T-cell (primary cell): ENCODE data around the gene CDH13. TPM values are rescaled to one million over a fixed set of nuclear protein-coding genes. Genes with fewer than 3 reads are reported as not detected.

ENCODE experiments used
- ATAC-seq, 4 experiments: fragments of 200-7000 bp in 3 of 4; fragments of 150-1000 bp in 1 of 4; cut with Tn5 transposase; replicated peaks in 1 of 4; 1 replicate in 3 of 4; 2 replicates in 1 of 4; pipeline ENCODE4 v1.10.0; 2021; ENCODE audit warnings: moderate library complexity in 3 of 4, mild to moderate bottlenecking in 2 of 4, moderate number of reproducible peaks in 1 of 4
- CTCF ChIA-PET, 2 donors: fragments of 300-600 bp; sonication (Branson Sonifier 250); formaldehyde crosslinking; loops; one replicate each; lab custom pipeline; 2022; ENCODE audit warnings: antibody characterized with exemption in 2 of 2; lab: Charles Lee
- POLR2A ChIA-PET, 2 donors: fragments of 300-600 bp; sonication (Branson Sonifier 250); formaldehyde crosslinking; loops; one replicate each; lab custom pipeline; 2022; ENCODE audit warnings: antibody characterized with exemption in 2 of 2; lab: Charles Lee
- DNase-seq, 35 experiments: peaks; one replicate each; pipeline versions ENCODE4 v3.0.0 to v3.0.0-alpha.2; 2013 to 2023
- H3K27ac ChIP-seq: one replicate; pipeline ENCODE4 v1.5.1; 2013; ENCODE audit warnings: low read length
- H3K27me3 ChIP-seq, 2 experiments: replicated peaks in 1 of 2; 1 replicate in 1 of 2; 2 replicates in 1 of 2; pipeline versions ENCODE4 v1.6.1 to v1.7.0; 2013; ENCODE audit warnings: low read length in 1 of 2, mixed read lengths in 1 of 2; ENCODE audit not compliant: control insufficient read depth in 2 of 2, insufficient read depth in 2 of 2; ENCODE audit errors: extremely low read depth in 1 of 2
- H3K36me3 ChIP-seq, 2 donors: 1 replicate in 1 of 2; 2 replicates in 1 of 2; pipeline versions ENCODE4 v1.6.1 to v1.7.0; 2013; ENCODE audit warnings: low read length in 1 of 2; ENCODE audit not compliant: control insufficient read depth in 2 of 2, insufficient read depth in 1 of 2; ENCODE audit errors: extremely low read depth in 1 of 2
- H3K4me1 ChIP-seq, 2 experiments: 1 replicate in 1 of 2; 2 replicates in 1 of 2; pipeline versions ENCODE4 v1.6.1 to v1.7.0; 2013; ENCODE audit warnings: low read length in 2 of 2, mixed read lengths in 1 of 2; ENCODE audit not compliant: insufficient read depth in 2 of 2, control insufficient read depth in 1 of 2; ENCODE audit errors: extremely low read depth in 1 of 2
- H3K4me3 ChIP-seq, 2 donors: 1 replicate in 1 of 2; 2 replicates in 1 of 2; pipeline versions ENCODE4 v1.5.1 to v1.7.0; 2013; ENCODE audit warnings: mild to moderate bottlenecking in 2 of 2, low read length in 1 of 2, moderate library complexity in 1 of 2; ENCODE audit not compliant: control insufficient read depth in 1 of 2; ENCODE audit errors: extremely low read depth in 1 of 2
- H3K9me3 ChIP-seq: 2 replicates; pipeline ENCODE4 v1.7.0; 2013
- H3K27ac Mint-ChIP-seq, 2 donors: one replicate each; pipeline ENCODE4 v1.8.0; 2020 to 2021; ENCODE audit warnings: mild to moderate bottlenecking in 2 of 2, mixed read lengths in 2 of 2
- H3K27me3 Mint-ChIP-seq, 2 donors: one replicate each; pipeline ENCODE4 v1.8.0; 2021 to 2022; ENCODE audit warnings: mixed read lengths in 2 of 2
- H3K36me3 Mint-ChIP-seq: one replicate; pipeline ENCODE4 v1.8.0; 2021; ENCODE audit warnings: mixed read lengths
- H3K4me1 Mint-ChIP-seq, 3 donors: one replicate each; pipeline ENCODE4 v1.8.0; 2020 to 2022; ENCODE audit warnings: mixed read lengths in 3 of 3, mild to moderate bottlenecking in 1 of 3
- H3K4me3 Mint-ChIP-seq, 3 donors: one replicate each; pipeline ENCODE4 v1.8.0; 2020 to 2022; ENCODE audit warnings: mild to moderate bottlenecking in 3 of 3, mixed read lengths in 3 of 3, moderate library complexity in 3 of 3
- H3K9me3 Mint-ChIP-seq, 3 donors: one replicate each; pipeline ENCODE4 v1.8.0; 2020 to 2022; ENCODE audit warnings: mixed read lengths in 3 of 3
- WGBS: methylation state at CpG from one replicate; pipeline ENCODE4 v1.1.5; 2013; ENCODE audit warnings: missing lambda C conversion rate; ENCODE audit not compliant: insufficient coverage; 5-methylcytosine and 5-hydroxymethylcytosine counted together
- total RNA-seq, 35 experiments: library from RNA in 6 of 35; stranded (reverse) in 6 of 35; fragments of 120-200 nt in 1 of 35; gene quantifications; one replicate each; pipeline versions ENCODE4 v1.2.1 to v1.2.4 and lab custom pipeline; 2013 to 2026

The CDH13 gene
- total RNA-seq, 5 donors from 2014 or later (not counting 1 experiment from before 2014, with no cell fraction given): not detected

DNA sequence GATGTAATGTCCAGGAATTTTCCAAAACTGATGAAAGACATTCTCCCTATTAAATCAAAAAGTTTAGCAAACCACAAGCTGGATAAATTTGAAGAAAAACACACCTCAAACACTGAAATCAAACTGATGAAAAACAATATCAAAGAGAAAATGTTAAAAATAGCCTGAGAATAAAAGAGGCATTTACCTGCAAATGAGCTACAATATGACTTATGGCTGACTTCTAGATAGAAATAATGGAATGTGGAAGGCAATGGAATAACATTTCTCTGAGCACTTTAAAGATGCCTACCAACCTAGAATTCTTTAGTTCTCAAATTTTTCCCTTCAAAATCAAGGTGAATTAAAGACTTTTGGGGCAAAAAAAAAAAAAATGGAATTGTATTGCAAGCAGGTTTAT is 1128.6 kb downstream of the CDH13 start:
- ATAC-seq: no peak
- Mint-ChIP-seq H3K27me3 (peaks cover 25 to 33% of the 10 kb centered on the region in 2 donors), H3K36me3 (no peaks in the 10 kb centered on the region), H3K4me3 (no peak overlapping the region), H3K27ac (no peak overlapping the region), H3K4me1 (no peaks in the 10 kb centered on the region), H3K9me3 (peaks cover 7 to 11% (median 9%) of the 10 kb centered on the region in 3 donors)
- H3K36me3 ChIP-seq: no peaks in the 10 kb centered on the region
- H3K9me3 ChIP-seq: no peaks in the 10 kb centered on the region
- ChIA-PET POLR2A (no interaction called here), CTCF (no interaction called here)
- H3K4me1 ChIP-seq: no peaks in the 10 kb centered on the region
- H3K27me3 ChIP-seq: peaks cover 0 to 7% of the 10 kb centered on the region in 2 experiments
- DNase-seq: no peak
- H3K27ac ChIP-seq: no peak overlapping the region
- H3K4me3 ChIP-seq: no peak overlapping the region

DNA sequence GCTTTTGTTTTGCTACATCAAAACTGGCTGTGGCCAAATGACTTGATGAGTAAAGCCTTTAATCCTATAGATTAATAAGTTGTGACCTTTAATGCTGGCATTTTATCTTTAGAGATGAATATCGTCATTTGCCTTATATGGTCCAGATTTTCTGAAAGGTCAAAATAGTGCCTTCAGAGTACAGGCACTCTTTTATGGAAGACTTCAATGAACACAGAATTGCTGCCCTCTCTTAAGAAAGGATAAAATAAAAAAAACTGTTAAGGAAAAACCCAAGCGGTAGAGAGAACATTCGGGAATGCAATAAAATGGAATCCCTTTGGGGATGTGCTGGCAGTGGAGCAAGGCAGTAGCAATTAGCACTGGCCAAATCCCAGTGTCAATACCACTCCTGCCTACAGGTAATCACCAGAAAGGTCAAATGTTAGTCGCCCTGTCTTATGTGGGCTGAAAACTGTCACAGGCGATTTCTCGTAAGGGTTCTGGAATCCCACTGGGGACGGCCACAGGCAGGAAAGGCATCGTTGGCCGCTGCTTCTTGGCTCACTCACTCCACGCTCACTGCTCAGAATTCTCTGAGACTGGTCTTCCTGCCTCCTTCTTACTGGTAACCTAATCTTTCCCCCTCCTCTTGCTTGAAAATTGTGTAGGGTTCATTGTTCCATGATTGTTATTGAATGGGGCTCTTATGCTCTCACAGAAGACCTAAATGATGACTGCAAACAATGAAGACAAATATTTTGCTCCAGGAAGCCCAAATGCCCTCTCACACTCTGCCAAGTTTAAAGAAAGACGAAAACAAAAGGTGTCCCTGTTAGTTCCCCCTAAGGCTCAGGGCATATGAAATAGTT is 1135.6 kb downstream of the CDH13 start:
- Mint-ChIP-seq H3K9me3 (no peaks in the 10 kb centered on the region), H3K27me3 (peaks cover 1 to 13% of the 10 kb centered on the region in 2 donors), H3K4me1 (no peaks in the 10 kb centered on the region), H3K27ac (no peak overlapping the region), H3K36me3 (no peaks in the 10 kb centered on the region), H3K4me3 (no peak overlapping the region)
- peaks cover 0 to 4% of the 10 kb centered on the region in 2 experiments for H3K27me3 ChIP-seq
- H3K9me3 ChIP-seq: no peaks in the 10 kb centered on the region
- ChIA-PET CTCF (no interaction called here), POLR2A (interaction anchor here in 1 of 2 donors (0.6 kb wide), 1 partner anchor 9 kb away, joined by 4 read pairs; no protein-coding TSS in a partner anchor)
- WGBS: 83% methylated on average over 9 of the region's 11 CpGs
- H3K4me3 ChIP-seq: no peak overlapping the region
- no peaks in the 10 kb centered on the region for H3K36me3 ChIP-seq
- H3K4me1 ChIP-seq: no peaks in the 10 kb centered on the region
- no peak overlapping the region for H3K27ac ChIP-seq
- DNase-seq (no peak), ATAC-seq (no peak)

DNA sequence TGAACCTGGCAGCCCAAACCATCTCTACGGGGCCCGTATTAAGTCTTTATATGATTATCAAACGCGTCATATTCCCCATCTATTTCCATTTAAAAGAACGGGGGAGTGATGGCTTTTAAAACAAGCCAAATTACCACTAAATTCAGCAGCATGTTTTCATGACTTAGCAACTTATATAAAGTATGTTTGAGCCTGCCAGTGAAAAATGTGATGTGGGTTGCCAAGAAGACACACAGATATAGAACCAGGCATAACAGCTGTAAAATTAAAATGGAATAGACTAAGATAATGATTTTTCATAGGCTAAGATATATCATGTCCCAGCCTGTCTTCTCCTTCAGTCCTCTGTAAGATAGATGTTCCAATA is 1136.2 kb downstream of the CDH13 start:
- ChIA-PET POLR2A (no interaction called here), CTCF (no interaction called here)
- WGBS: no CpG with 5 or more reads among the region's 5 CpGs
- H3K9me3 Mint-ChIP-seq: no peaks in the 10 kb centered on the region
- no peaks in the 10 kb centered on the region for H3K4me1 ChIP-seq
- H3K9me3 ChIP-seq: no peaks in the 10 kb centered on the region
- peaks cover 0 to 4% of the 10 kb centered on the region in 2 experiments for H3K27me3 ChIP-seq
- peaks cover under 1 to 13% of the 10 kb centered on the region in 2 donors for H3K27me3 Mint-ChIP-seq
- H3K36me3 ChIP-seq: no peaks in the 10 kb centered on the region
- H3K27ac ChIP-seq: no peak overlapping the region
- H3K27ac Mint-ChIP-seq: no peak overlapping the region
- no peak overlapping the region for H3K4me3 Mint-ChIP-seq
- no peaks in the 10 kb centered on the region for H3K4me1 Mint-ChIP-seq
- no peak overlapping the region for H3K4me3 ChIP-seq
- DNase-seq (no peak), ATAC-seq (no peak)
- no peaks in the 10 kb centered on the region for H3K36me3 Mint-ChIP-seq

DNA sequence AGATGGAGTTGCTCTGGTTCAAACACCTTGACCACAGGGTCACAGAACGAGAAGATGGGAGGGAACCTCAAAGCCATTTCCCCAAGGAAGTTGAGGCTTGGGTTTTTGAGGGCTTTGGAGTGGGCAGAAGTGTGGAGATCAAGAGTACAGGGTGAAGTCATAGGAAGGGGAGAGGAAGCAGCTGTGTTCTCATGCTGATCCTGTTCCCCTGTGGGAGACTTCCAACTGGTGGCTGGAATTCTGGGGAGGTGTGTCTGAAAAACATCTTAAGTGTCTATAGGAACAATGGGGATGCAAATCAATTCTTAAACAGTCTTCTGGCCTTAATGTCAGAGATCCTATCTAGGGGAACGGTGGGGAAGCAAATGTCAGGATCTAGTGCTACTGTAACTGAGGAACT is 1142.2 kb downstream of the CDH13 start:
- H3K36me3 ChIP-seq: no peaks in the 10 kb centered on the region
- Mint-ChIP-seq H3K4me1 (peaks cover 0 to 4% (median 0%) of the 10 kb centered on the region in 3 donors), H3K27me3 (peaks cover 8 to 18% of the 10 kb centered on the region in 2 donors), H3K36me3 (no peaks in the 10 kb centered on the region), H3K27ac (no peak overlapping the region), H3K4me3 (no peak overlapping the region), H3K9me3 (no peaks in the 10 kb centered on the region)
- DNase-seq: no peak
- ChIA-PET CTCF (no interaction called here), POLR2A (no interaction called here)
- no peak overlapping the region for H3K4me3 ChIP-seq
- no peak overlapping the region for H3K27ac ChIP-seq
- H3K4me1 ChIP-seq: no peaks in the 10 kb centered on the region
- ATAC-seq: no peak
- peaks cover 0 to 8% of the 10 kb centered on the region in 2 experiments for H3K27me3 ChIP-seq
- WGBS: 25% methylated on average over 2 of the region's 2 CpGs
- no peaks in the 10 kb centered on the region for H3K9me3 ChIP-seq

DNA sequence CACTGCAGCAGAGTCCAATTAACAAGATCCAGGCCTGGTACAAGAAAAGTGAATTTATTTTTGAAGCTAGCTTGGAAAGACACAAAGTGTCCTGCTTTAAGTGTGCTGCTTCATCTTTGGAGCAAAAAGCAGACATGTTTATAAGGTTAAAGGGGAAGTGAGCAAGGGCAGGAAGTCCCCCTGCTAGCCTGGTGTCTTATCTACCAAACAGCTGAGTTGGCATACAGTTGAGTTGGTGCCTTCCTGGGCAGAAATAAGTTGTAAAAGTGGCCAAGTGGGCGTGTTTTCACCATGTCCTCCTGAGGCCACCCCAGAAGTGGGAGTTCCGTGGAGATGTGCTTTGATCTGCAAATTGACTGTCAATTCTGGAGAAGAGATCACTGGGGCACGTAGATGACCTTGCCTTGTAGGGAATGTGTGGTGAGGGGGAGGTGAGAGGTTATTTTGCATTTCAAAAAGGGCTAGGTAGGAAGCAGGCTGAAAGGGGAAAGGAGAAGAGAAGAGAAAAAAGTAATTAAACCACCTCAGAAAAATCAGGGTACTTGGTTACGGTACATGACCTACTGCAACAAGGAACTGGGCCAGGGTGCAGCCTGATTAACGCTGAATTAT is 1142.7 kb downstream of the CDH13 start:
- peaks cover 0 to 4% (median 0%) of the 10 kb centered on the region in 3 donors for H3K4me1 Mint-ChIP-seq
- H3K9me3 ChIP-seq: no peaks in the 10 kb centered on the region
- H3K27me3 Mint-ChIP-seq: peaks cover 8 to 18% of the 10 kb centered on the region in 2 donors
- no peak overlapping the region for H3K27ac Mint-ChIP-seq
- 45% methylated on average over 4 of the region's 5 CpGs for WGBS
- H3K36me3 ChIP-seq: no peaks in the 10 kb centered on the region
- H3K9me3 Mint-ChIP-seq: no peaks in the 10 kb centered on the region
- no peaks in the 10 kb centered on the region for H3K4me1 ChIP-seq
- CTCF ChIA-PET: no interaction called here
- H3K4me3 Mint-ChIP-seq: no peak overlapping the region
- no peak overlapping the region for H3K27ac ChIP-seq
- ATAC-seq (no peak), DNase-seq (no peak)
- no peak overlapping the region for H3K4me3 ChIP-seq
- peaks cover 0 to 8% of the 10 kb centered on the region in 2 experiments for H3K27me3 ChIP-seq
- H3K36me3 Mint-ChIP-seq: no peaks in the 10 kb centered on the region
- POLR2A ChIA-PET: no interaction called here

DNA sequence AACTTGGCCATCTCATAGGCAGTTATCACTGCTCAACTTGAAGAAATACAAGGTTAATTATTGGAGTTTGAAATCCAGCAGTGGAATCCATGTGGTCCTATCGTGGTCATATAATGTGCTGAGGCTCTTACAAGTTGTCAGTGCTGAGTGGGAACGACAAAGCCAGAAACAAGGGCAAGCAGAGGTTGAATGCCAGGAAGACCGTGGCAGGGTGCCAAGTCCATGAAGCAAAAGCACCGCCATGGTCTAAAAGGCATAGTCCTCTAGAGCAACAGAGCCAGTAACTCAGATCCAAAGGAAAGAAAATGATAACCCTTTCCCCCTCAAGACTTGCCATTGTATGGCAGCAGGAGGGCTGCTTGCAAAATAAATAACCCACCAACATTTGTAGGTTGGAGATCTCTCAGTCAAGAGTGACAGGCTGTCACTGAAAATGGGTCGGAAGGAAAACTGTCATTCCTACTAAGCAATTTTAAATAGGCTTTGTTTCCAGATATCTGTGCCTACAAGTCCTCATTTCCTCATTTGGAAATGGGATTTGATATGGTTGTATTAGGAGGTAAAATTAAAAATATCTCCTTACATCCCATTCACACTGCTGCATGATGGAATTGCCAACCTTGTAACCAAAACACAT is 1144.7 kb downstream of the CDH13 start:
- ChIA-PET POLR2A (no interaction called here), CTCF (no interaction called here)
- Mint-ChIP-seq H3K36me3 (no peaks in the 10 kb centered on the region), H3K4me1 (peaks cover 0 to 4% (median 0%) of the 10 kb centered on the region in 3 donors), H3K9me3 (no peaks in the 10 kb centered on the region), H3K4me3 (no peak overlapping the region), H3K27ac (no peak overlapping the region), H3K27me3 (peaks cover 18% of the 10 kb centered on the region in 2 donors)
- H3K4me1 ChIP-seq: no peaks in the 10 kb centered on the region
- 64% methylated on average over 3 of the region's 5 CpGs for WGBS
- no peaks in the 10 kb centered on the region for H3K36me3 ChIP-seq
- H3K27me3 ChIP-seq: peaks cover 0 to 14% of the 10 kb centered on the region in 2 experiments
- H3K4me3 ChIP-seq: no peak overlapping the region
- DNase-seq (no peak), ATAC-seq (no peak)
- H3K9me3 ChIP-seq: no peaks in the 10 kb centered on the region
- no peak overlapping the region for H3K27ac ChIP-seq
